EL (cell line): ENCODE measurements around the gene GSE1.

Experiments
- DNase-seq: peaks from one replicate; pipeline ENCODE4 v3.0.0-alpha.2; 2016

GSE1 gene

GRCh38 chr16:85621698-85622428 is 8.7 kb downstream of the GSE1 start:
- DNase-seq = no peak

- no peak for DNase-seq
Measured at GRCh38 chr16:85622683-85623082, 9.6 kb downstream of the GSE1 start.

- DNase-seq = no peak
Measured at GRCh38 chr16:85623250-85623649, 10.1 kb downstream of the GSE1 start.

- no peak for DNase-seq
Measured at GRCh38 chr16:85623997-85624601, 11.0 kb downstream of the GSE1 start.

GRCh38 chr16:85624646-85625045 is 11.5 kb downstream of the GSE1 start:
- no peak for DNase-seq

- DNase-seq = no peak
Measured at GRCh38 chr16:85625053-85625452, 11.9 kb downstream of the GSE1 start.

- no peak for DNase-seq
Measured at GRCh38 chr16:85625485-85626117, 12.5 kb downstream of the GSE1 start.

- DNase-seq = no peak
Measured at GRCh38 chr16:85626191-85626981, 13.3 kb downstream of the GSE1 start.

GRCh38 chr16:85627089-85627488 is 14.0 kb downstream of the GSE1 start:
- DNase-seq = no peak

- no peak for DNase-seq
Measured at GRCh38 chr16:85627526-85628264, 14.6 kb downstream of the GSE1 start.

- no peak for DNase-seq
Measured at GRCh38 chr16:85628265-85628556, 15.1 kb downstream of the GSE1 start.

- DNase-seq = no peak
Measured at GRCh38 chr16:85628645-85629044, 15.5 kb downstream of the GSE1 start.

- DNase-seq = no peak
Measured at GRCh38 chr16:85629326-85629725, 16.2 kb downstream of the GSE1 start.

GRCh38 chr16:85629853-85630252 is 16.7 kb downstream of the GSE1 start:
- DNase-seq = no peak

GRCh38 chr16:85631230-85631629 is 18.1 kb downstream of the GSE1 start:
- no peak for DNase-seq

GRCh38 chr16:85631802-85632393 is 18.8 kb downstream of the GSE1 start:
- no peak for DNase-seq

- no peak for DNase-seq
Measured at GRCh38 chr16:85632709-85633437, 19.8 kb downstream of the GSE1 start.

GRCh38 chr16:85633438-85633743 is 20.3 kb downstream of the GSE1 start:
- DNase-seq = no peak

GRCh38 chr16:85633888-85634287 is 20.8 kb downstream of the GSE1 start:
- no peak for DNase-seq

- no peak for DNase-seq
Measured at GRCh38 chr16:85634747-85635544, 21.8 kb downstream of the GSE1 start.

GRCh38 chr16:85635545-85636140 is 22.5 kb downstream of the GSE1 start:
- no peak for DNase-seq
